Measurements from ENCODE around the gene MBD4. TPM values are rescaled to one million over a fixed set of nuclear protein-coding genes. Genes with fewer than 3 reads are reported as not detected.

MBD4 gene
- total RNA-seq, 1 donor from 2014 or later = 15.9 TPM

GRCh38 chr3:129463716-129464115 lies 24.0 kb upstream of the MBD4 start:
- DNase-seq (ENCODE audit: low read depth) = no peak

- DNase-seq (ENCODE audit: low read depth) = no peak
These were observed 23.3 kb upstream of the MBD4 start for GRCh38 chr3:129463094-129463493.

GRCh38 chr3:129462361-129462968 lies 22.7 kb upstream of the MBD4 start:
- no peak for DNase-seq (ENCODE audit: low read depth)

GRCh38 chr3:129461461-129462146 lies 21.9 kb upstream of the MBD4 start:
- DNase-seq (ENCODE audit: low read depth) = no peak

GRCh38 chr3:129461022-129461421 lies 21.3 kb upstream of the MBD4 start:
- DNase-seq (ENCODE audit: low read depth) = peak; percentile 15

- no peak for DNase-seq (ENCODE audit: low read depth)
These were observed 20.8 kb upstream of the MBD4 start for GRCh38 chr3:129460572-129460971.

GRCh38 chr3:129460155-129460554 lies 20.4 kb upstream of the MBD4 start:
- no peak for DNase-seq (ENCODE audit: low read depth)

- no peak for DNase-seq (ENCODE audit: low read depth)
These were observed 14.0 kb upstream of the MBD4 start for GRCh38 chr3:129453732-129454131.

GRCh38 chr3:129449279-129450115 lies 9.7 kb upstream of the MBD4 start:
- DNase-seq (ENCODE audit: low read depth) = no peak

GRCh38 chr3:129448186-129448895 lies 8.6 kb upstream of the MBD4 start:
- no peak for DNase-seq (ENCODE audit: low read depth)

- no peak for DNase-seq (ENCODE audit: low read depth)
These were observed 7.2 kb upstream of the MBD4 start for GRCh38 chr3:129446926-129447325.

GRCh38 chr3:129445471-129445870 lies 5.7 kb upstream of the MBD4 start:
- no peak for DNase-seq (ENCODE audit: low read depth)

- DNase-seq (ENCODE audit: low read depth) = no peak
These were observed 3.2 kb upstream of the MBD4 start for GRCh38 chr3:129442947-129443346.

- no peak for DNase-seq (ENCODE audit: low read depth)
These were observed 2.7 kb upstream of the MBD4 start for GRCh38 chr3:129442486-129442885.

- DNase-seq (ENCODE audit: low read depth) = peak; percentile 77
These were observed 2.0 kb upstream of the MBD4 start for GRCh38 chr3:129441782-129442181.

GRCh38 chr3:129441215-129441614 lies 1.5 kb upstream of the MBD4 start:
- no peak for DNase-seq (ENCODE audit: low read depth)

- no peak for DNase-seq (ENCODE audit: low read depth)
These were observed 956 bp upstream of the MBD4 start for GRCh38 chr3:129440618-129441190.

- no peak for DNase-seq (ENCODE audit: low read depth)
These were observed 427 bp downstream of the MBD4 start for GRCh38 chr3:129439226-129439816.

- no peak for DNase-seq (ENCODE audit: low read depth)
These were observed 4.4 kb downstream of the MBD4 start for GRCh38 chr3:129435367-129435766.

GRCh38 chr3:129434140-129434539 lies 5.6 kb downstream of the MBD4 start:
- DNase-seq (ENCODE audit: low read depth) = no peak

GRCh38 chr3:129433565-129433964 lies 6.2 kb downstream of the MBD4 start:
- no peak for DNase-seq (ENCODE audit: low read depth)
